Upper lobe of left lung (tissue), 6 donors: Measurements from ENCODE around the gene PI16. TPM values are rescaled to one million over a fixed set of nuclear protein-coding genes. Genes with fewer than 3 reads are reported as not detected.

Experiments
- ATAC-seq, 2 donors: fragments of 200-7000 bp; cut with Tn5 transposase; one replicate each; pipeline ENCODE4 v1.9.1; 2022; ENCODE audit warnings: mild to moderate bottlenecking in 2 of 2, moderate library complexity in 2 of 2; ENCODE audit not compliant: low FRiP score in 2 of 2
- DNase-seq, 2 donors: peaks; one replicate each; pipeline ENCODE4 v3.0.0-alpha.2; 2019 to 2020
- H3K27ac ChIP-seq, 4 donors: fragments of 200-600 bp; sonication (generic); one replicate each; pipeline ENCODE4 v1.5.1; 2016 to 2019
- H3K27me3 ChIP-seq, 4 donors: fragments of 200-600 bp; sonication (generic); one replicate each; pipeline ENCODE4 v1.5.1; 2017 to 2019
- H3K36me3 ChIP-seq, 4 donors: fragments of 200-600 bp; sonication (generic); one replicate each; pipeline ENCODE4 v1.5.1; 2016 to 2019
- H3K4me1 ChIP-seq, 4 donors: fragments of 200-600 bp; sonication (generic); one replicate each; pipeline ENCODE4 v1.5.1; 2018 to 2019
- H3K4me3 ChIP-seq, 4 donors: fragments of 200-600 bp; sonication (generic); one replicate each; pipeline ENCODE4 v1.5.1; 2017 to 2019; ENCODE audit warnings: mild to moderate bottlenecking in 2 of 4, moderate library complexity in 1 of 4
- H3K9me3 ChIP-seq, 4 donors: fragments of 200-600 bp; sonication (generic); one replicate each; pipeline ENCODE4 v1.5.1; 2018 to 2019
- EP300 ChIP-seq, 4 donors: sonication (generic); formaldehyde crosslinking; IDR thresholded peaks; one replicate each; pipeline ENCODE4 v1.5.1; 2017; ENCODE audit warnings: antibody characterized with exemption in 4 of 4, control low read depth in 2 of 4
- POLR2A ChIP-seq, 4 donors: fragments of 450-650 bp; IDR thresholded peaks; one replicate each; pipeline ENCODE4 v1.5.1; 2016 to 2017; ENCODE audit warnings: antibody characterized with exemption in 4 of 4, mild to moderate bottlenecking in 2 of 4
- POLR2AphosphoS5 ChIP-seq, 2 donors: sonication (generic); formaldehyde crosslinking; IDR thresholded peaks; one replicate each; pipeline ENCODE4 v1.5.1; 2017; ENCODE audit warnings: antibody characterized with exemption in 2 of 2
- WGBS, 2 donors: methylation state at CpG; one replicate each; pipeline ENCODE4 v1.1.5; 2017 to 2018; 5-methylcytosine and 5-hydroxymethylcytosine counted together
- total RNA-seq, 6 donors: library from RNA; depleted of rRNA in 4 of 6; stranded (reverse); fragments of >200 nt in 4 of 6; gene quantifications; one replicate each; pipeline versions ENCODE4 v1.1.0 to v1.2.1, GENCODE V29; 2016 to 2021
- TF ChIP-seq, protein P1 (sequence below), 6 experiments: fragments of 450-650 bp in 4 of 6; fragments of 200-600 bp in 2 of 6; sonication (generic) in 2 of 6; IDR thresholded peaks; one replicate each; pipeline ENCODE4 v1.5.1; 2016 to 2019; ENCODE audit warnings: antibody characterized with exemption in 6 of 6
- donor health status: DM: no; HTN: no; CAD: no; lungs with moderate emphysema.
- donor health status: DM: no; HTN: yes; CAD: no; lungs with severe emphysema.

Gene PI16
- total RNA-seq, 6 donors from 2014 or later, result 0.44 to 78.9 (median 4.7) TPM; not detected in 1

DNA sequence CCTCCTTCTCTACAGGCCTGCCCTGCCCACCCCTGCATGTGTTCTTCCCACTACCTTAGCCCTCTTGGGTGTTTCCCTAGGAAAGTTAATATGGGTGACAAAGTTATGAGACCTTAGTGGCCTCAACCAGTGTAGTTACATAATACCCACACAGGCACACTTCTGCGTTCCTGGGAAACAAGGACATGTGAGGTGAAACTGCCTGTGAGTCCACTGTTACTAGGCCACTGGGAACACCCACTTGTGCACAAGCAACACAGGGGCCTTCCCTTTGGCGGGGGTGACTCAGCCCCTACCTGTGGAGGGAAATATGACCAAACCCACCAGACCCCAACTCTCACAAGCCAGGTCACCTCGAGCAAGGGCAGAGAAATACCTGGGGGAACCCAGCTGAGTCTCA lies 12.8 kb downstream of the PI16 start:
- Histone ChIP-seq H3K27me3 (no peaks in the 10 kb centered on the region), H3K4me1 (peaks cover 12 to 57% (median 24%) of the 10 kb centered on the region in 4 donors), H3K9me3 (no peaks in the 10 kb centered on the region), H3K4me3 (no peak overlapping the region), H3K36me3 (peaks cover 45 to 59% (median 54%) of the 10 kb centered on the region in 4 donors), H3K27ac (peak overlapping the region in 3 of 4 donors; percentile 39 to 46 (median 46))
- DNase-seq, result peak in 1 of 2 donors; percentile 55
- no peak for ATAC-seq
- WGBS, 2 donors, result 57 to 80% methylated on average over 3 of the region's 3 CpGs
- TF ChIP-seq EP300 (IDR thresholded peaks at IDR 0.05) (no peak), POLR2AphosphoS5 (IDR thresholded peaks at IDR 0.05) (no peak), POLR2A (IDR thresholded peaks at IDR 0.05) (no peak)
- TF ChIP-seq, protein P1, sequence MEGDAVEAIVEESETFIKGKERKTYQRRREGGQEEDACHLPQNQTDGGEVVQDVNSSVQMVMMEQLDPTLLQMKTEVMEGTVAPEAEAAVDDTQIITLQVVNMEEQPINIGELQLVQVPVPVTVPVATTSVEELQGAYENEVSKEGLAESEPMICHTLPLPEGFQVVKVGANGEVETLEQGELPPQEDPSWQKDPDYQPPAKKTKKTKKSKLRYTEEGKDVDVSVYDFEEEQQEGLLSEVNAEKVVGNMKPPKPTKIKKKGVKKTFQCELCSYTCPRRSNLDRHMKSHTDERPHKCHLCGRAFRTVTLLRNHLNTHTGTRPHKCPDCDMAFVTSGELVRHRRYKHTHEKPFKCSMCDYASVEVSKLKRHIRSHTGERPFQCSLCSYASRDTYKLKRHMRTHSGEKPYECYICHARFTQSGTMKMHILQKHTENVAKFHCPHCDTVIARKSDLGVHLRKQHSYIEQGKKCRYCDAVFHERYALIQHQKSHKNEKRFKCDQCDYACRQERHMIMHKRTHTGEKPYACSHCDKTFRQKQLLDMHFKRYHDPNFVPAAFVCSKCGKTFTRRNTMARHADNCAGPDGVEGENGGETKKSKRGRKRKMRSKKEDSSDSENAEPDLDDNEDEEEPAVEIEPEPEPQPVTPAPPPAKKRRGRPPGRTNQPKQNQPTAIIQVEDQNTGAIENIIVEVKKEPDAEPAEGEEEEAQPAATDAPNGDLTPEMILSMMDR (IDR thresholded peaks at IDR 0.05), result no peak

DNA sequence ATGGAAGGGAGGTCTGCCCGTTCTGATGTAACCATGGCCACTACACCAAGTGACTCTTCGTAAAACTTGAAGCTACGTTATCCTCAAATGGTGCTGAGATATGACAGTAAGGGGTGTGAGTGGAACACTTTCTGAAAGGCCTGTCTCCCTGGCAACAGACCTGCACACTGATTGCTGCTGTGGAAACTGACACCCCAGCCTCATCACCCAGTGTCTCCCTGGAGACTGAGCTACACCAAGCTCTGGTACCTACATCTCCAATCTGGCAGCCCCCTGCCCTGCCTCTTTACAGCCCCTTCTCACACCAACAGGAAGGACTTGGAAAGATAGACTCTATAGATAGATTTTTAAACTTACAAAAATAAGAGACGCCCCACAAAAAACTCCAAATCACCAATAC lies 13.2 kb downstream of the PI16 start:
- 84 to 85% methylated on average over 4 of the region's 4 CpGs for WGBS, 2 donors
- TF ChIP-seq POLR2AphosphoS5 (IDR thresholded peaks at IDR 0.05) (no peak), EP300 (IDR thresholded peaks at IDR 0.05) (no peak), POLR2A (IDR thresholded peaks at IDR 0.05) (no peak)
- TF ChIP-seq, protein P1 (IDR thresholded peaks at IDR 0.05), result no peak
- Histone ChIP-seq H3K4me1 (peaks cover 12 to 57% (median 24%) of the 10 kb centered on the region in 4 donors), H3K9me3 (no peaks in the 10 kb centered on the region), H3K27me3 (no peaks in the 10 kb centered on the region), H3K27ac (peak overlapping the region in 2 of 4 donors; percentile 46), H3K36me3 (peaks cover 50 to 63% (median 59%) of the 10 kb centered on the region in 4 donors), H3K4me3 (no peak overlapping the region)
- DNase-seq (no peak), ATAC-seq (no peak)

DNA sequence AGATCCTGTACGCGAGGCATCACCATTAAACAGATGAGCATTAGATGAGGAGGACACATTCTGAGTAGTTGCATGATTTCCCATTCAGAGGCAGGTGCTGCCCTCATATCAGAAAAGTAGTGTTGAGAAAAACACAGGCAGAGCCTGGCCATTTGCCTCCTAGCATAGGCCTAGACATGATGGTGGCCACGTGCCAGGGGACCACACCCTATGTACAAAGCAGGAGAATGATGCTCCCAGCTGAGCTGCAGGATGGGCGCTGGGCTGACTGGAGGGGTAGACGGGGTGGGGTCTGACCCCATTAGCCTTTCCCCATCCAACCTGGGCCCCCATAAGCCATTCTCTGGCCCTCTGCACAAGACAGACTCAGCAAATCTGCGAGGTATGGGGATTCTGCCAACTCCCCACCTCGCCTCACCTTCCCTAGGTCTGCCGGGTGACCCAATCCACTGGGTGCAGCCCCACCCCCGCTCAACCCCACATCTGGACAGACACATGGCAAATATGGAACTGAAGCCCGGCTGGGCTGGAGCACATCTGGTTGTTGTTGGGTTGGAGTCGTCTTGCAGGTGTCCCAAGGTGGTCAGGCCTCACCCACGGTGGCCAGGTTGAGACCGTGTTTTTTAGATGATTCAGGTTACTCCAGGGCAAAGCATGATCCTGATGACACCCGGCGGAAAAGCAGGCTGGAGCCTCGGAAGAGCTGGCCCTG lies 13.9 kb downstream of the PI16 start:
- Histone ChIP-seq H3K4me3 (no peak overlapping the region), H3K9me3 (no peaks in the 10 kb centered on the region), H3K4me1 (peaks cover 9 to 53% (median 21%) of the 10 kb centered on the region in 4 donors), H3K36me3 (peaks cover 56 to 70% (median 65%) of the 10 kb centered on the region in 4 donors), H3K27me3 (no peaks in the 10 kb centered on the region), H3K27ac (peak overlapping the region in 3 of 4 donors; percentile 15 to 72 (median 31))
- DNase-seq (no peak), ATAC-seq (peak in 1 of 2 donors; percentile 50)
- TF ChIP-seq, protein P1 (IDR thresholded peaks at IDR 0.05), result no peak
- TF ChIP-seq POLR2AphosphoS5 (IDR thresholded peaks at IDR 0.05) (no peak), POLR2A (IDR thresholded peaks at IDR 0.05) (no peak), EP300 (IDR thresholded peaks at IDR 0.05) (no peak)
- 88 to 92% methylated on average over 12 to 16 of the region's 16 CpGs for WGBS, 2 donors

DNA sequence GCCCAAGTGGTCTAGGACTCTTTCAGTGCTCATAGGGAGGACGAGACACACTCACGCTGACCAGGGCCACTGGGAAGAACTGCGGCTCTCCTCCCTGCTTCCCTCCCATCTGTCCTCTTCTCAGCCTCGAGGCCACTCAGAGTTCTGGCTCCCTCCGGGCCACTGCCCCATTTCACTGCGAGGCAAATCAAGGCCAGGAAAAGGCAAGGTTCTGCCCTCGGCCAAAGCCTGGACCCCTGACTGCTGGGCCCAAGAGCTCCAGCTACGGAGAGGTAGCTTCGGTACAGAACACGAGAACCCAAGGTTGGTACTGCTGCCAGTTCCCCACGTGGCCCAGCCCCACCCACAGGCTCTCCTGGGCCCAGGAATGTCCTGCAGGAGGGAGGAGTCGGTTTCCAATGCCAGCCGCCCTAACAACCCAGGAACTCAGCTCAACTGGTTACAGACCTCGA lies 14.7 kb downstream of the PI16 start:
- WGBS, 2 donors, result 69 to 72% methylated on average over 11 to 14 of the region's 14 CpGs
- TF ChIP-seq POLR2AphosphoS5 (IDR thresholded peaks at IDR 0.05) (peak in 1 of 2 donors; percentile 7), EP300 (IDR thresholded peaks at IDR 0.05) (no peak)
- peak; percentile 80 to 81 for DNase-seq
- Histone ChIP-seq H3K4me1 (peaks cover 4 to 45% (median 12%) of the 10 kb centered on the region in 4 donors), H3K36me3 (peaks cover 62 to 78% (median 74%) of the 10 kb centered on the region in 4 donors), H3K27ac (peak overlapping the region; percentile 8 to 72 (median 61)), H3K27me3 (no peaks in the 10 kb centered on the region), H3K4me3 (no peak overlapping the region), H3K9me3 (no peaks in the 10 kb centered on the region)
- ATAC-seq, result peak; percentile 45 to 85

DNA sequence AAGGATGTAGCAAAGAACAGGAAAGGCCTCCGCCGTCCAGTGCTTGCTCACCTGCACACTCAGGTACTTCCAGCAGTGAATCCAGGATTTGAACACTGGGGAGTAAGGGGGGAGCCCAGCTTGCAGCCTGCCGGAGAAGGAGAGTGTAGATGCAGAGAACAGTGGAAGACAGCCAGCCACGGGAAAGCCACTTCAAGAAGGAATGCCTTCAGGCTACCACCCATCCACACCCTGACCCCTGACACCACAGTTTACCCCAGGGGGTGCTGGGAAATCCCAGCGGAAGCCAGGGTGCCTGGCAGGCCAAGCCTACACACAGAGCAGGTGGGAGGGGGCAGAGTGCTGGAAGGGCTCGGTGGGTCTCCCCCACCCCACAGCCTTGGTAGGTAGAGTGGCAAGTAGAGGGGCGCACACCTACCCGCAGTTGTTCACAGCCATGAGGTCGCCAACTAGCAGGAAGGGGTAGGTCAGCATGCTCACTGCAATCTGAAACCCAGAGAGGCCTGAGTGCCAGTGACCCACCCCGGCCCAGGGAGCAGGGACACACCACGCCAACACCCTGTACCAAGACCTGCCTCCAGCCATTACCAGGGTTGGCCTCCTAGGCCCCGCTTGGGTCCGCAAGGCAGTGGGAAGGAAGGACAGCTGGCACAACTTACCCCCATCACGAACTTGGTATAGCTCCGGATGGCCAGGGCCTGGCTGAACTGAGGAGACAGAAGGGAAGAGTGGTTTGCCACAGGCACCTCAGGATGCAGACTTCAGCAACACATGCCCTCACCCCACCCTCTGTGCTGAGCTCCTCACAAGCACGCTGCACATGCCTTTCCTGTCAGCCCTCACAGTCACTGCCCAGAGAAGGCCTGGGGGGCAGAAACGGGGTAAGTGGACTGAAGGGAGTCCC lies 15.7 kb downstream of the PI16 start:
- H3K36me3 ChIP-seq, result peaks cover 67 to 88% (median 84%) of the 10 kb centered on the region in 4 donors
- no peak for TF ChIP-seq EP300 (IDR thresholded peaks at IDR 0.05)
- TF ChIP-seq POLR2A (IDR thresholded peaks at IDR 0.05), result no peak
- no peak for TF ChIP-seq POLR2AphosphoS5 (IDR thresholded peaks at IDR 0.05)
- TF ChIP-seq, protein P1 (IDR thresholded peaks at IDR 0.05), result no peak
- DNase-seq, result no peak
- no peaks in the 10 kb centered on the region for H3K9me3 ChIP-seq
- no peak overlapping the region for H3K4me3 ChIP-seq
- WGBS, 2 donors, result 77 to 87% methylated on average over 15 to 17 of the region's 17 CpGs
- peaks cover 0 to 35% (median 6%) of the 10 kb centered on the region in 4 donors for H3K4me1 ChIP-seq
- H3K27me3 ChIP-seq, result no peaks in the 10 kb centered on the region
- H3K27ac ChIP-seq, result peak overlapping the region; percentile 8 to 72 (median 61)
- ATAC-seq, result no peak
